ENCODE data around the gene ALKBH4. TPM values are rescaled to one million over a fixed set of nuclear protein-coding genes. Genes with fewer than 3 reads are reported as not detected.

Gene ALKBH4
- total and polyA plus RNA-seq, 2 of the 8 experiments (the other 6 are each of a cell fraction or from before 2014, with no cell fraction given), result 10.2 to 16.6 TPM

DNA sequence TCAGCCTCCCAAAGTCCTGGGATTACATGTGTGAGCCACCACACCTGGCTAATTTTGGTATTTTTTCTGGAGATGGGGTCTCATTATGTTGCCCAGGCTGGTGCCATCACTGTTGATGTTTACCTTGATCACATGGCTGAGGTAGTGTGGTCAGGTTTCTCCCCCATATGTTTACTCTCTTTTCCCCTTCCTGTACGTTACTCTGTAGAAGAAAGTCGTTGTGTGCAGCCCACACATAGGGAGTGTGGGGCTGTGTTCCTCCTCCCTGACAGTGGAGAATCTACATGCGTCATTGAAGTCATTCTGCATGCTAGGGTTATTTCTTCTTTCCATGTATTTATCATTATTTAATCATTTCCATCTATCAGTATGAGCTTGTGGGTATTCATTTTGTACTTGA lies 47.6 kb downstream of the ALKBH4 start (continued):
- TF ChIP-seq, protein P1, sequence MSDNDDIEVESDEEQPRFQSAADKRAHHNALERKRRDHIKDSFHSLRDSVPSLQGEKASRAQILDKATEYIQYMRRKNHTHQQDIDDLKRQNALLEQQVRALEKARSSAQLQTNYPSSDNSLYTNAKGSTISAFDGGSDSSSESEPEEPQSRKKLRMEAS (IDR thresholded peaks at IDR 0.05), result no peak
